OCI-LY1 (cell line): ENCODE measurements around the gene SENP5.

Experiments used
- H2AFZ ChIP-seq: fragments of 200-600 bp; sonication (generic), shearing (Covaris generic); 2 replicates; pipeline ENCODE4 v1.6.0; 2014; ENCODE audit warnings: antibody characterized with exemption, mild to moderate bottlenecking, low read length
- H3F3A ChIP-seq: fragments of 200-600 bp; sonication (generic), shearing (Covaris generic); 2 replicates; pipeline ENCODE4 v1.6.0; 2014; ENCODE audit warnings: mild to moderate bottlenecking, antibody characterized with exemption, low read length, moderate library complexity; ENCODE audit not compliant: insufficient read depth
- H3K27ac ChIP-seq: fragments of 200-600 bp; sonication (generic); 2 replicates; pipeline ENCODE4 v1.5.1; 2014; ENCODE audit warnings: low read length, mixed run types, mild to moderate bottlenecking, low read depth; ENCODE audit not compliant: poor library complexity, severe bottlenecking
- H3K27me3 ChIP-seq: fragments of 200-600 bp; sonication (generic); 2 replicates; pipeline ENCODE4 v1.6.0; 2014; ENCODE audit warnings: antibody characterized with exemption, mild to moderate bottlenecking, low read length, moderate library complexity; ENCODE audit not compliant: insufficient read depth
- H3K36me3 ChIP-seq: fragments of 200-600 bp; sonication (generic); 2 replicates; pipeline ENCODE4 v1.6.1; 2014; ENCODE audit warnings: mild to moderate bottlenecking, antibody characterized with exemption, low read length, moderate library complexity, mixed read lengths; ENCODE audit not compliant: insufficient read depth
- H3K4me1 ChIP-seq: fragments of 200-600 bp; sonication (generic); 2 replicates; pipeline ENCODE4 v1.5.1; 2014; ENCODE audit warnings: mild to moderate bottlenecking, low read length, moderate library complexity; ENCODE audit not compliant: insufficient read depth, severe bottlenecking
- H3K4me2 ChIP-seq: fragments of 200-600 bp; sonication (generic), shearing (Covaris generic); 2 replicates; pipeline ENCODE4 v1.6.1; 2014; ENCODE audit warnings: low read length
- H3K4me3 ChIP-seq: fragments of 200-600 bp; sonication (generic); 2 replicates; pipeline ENCODE4 v1.5.1; 2014; ENCODE audit warnings: low read length, low read depth, mild to moderate bottlenecking, mixed read lengths; ENCODE audit not compliant: poor library complexity, severe bottlenecking
- H3K79me2 ChIP-seq: fragments of 200-600 bp; shearing (Covaris generic); 2 replicates; pipeline ENCODE4 v1.6.1; 2016; ENCODE audit warnings: mixed run types, low read length, mixed read lengths; ENCODE audit not compliant: insufficient read depth
- H3K9ac ChIP-seq: fragments of 200-600 bp; sonication (generic), shearing (Covaris generic); 2 replicates; pipeline ENCODE4 v1.6.1; 2014; ENCODE audit warnings: mild to moderate bottlenecking, low read length, mixed read lengths
- H3K9me2 ChIP-seq: fragments of 200-600 bp; sonication (generic), shearing (Covaris generic); 2 replicates; pipeline ENCODE4 v1.6.1; 2014; ENCODE audit warnings: low read depth, mild to moderate bottlenecking, low read length, mixed read lengths
- H3K9me3 ChIP-seq: fragments of 200-600 bp; shearing (Covaris generic); 2 replicates; pipeline ENCODE4 v1.6.1; 2014; ENCODE audit warnings: low read length, mixed read lengths
- H4K20me1 ChIP-seq: fragments of 200-600 bp; sonication (generic), shearing (Covaris generic); 2 replicates; pipeline ENCODE4 v1.6.0; 2016; ENCODE audit warnings: mild to moderate bottlenecking, low read length; ENCODE audit not compliant: insufficient read depth
- EZH2 ChIP-seq: fragments of 200-600 bp; sonication (generic), shearing (Covaris generic); IDR thresholded peaks from 2 replicates; pipeline ENCODE4 v1.8.0; 2017; ENCODE audit warnings: borderline replicate concordance, mixed run types, mild to moderate bottlenecking, antibody characterized with exemption, low read length, moderate library complexity, mixed read lengths
- TF ChIP-seq, protein P1 (sequence below): fragments of 200-600 bp; sonication (generic), shearing (Covaris generic); IDR thresholded peaks from 2 replicates; pipeline ENCODE4 v1.5.1; 2017; ENCODE audit warnings: mild to moderate bottlenecking, antibody characterized with exemption, low read length, moderate library complexity, mixed read lengths

SENP5 gene

GRCh38 chr3:196983186-196983585 lies 115.5 kb downstream of the SENP5 start:
- H3K27ac ChIP-seq, result no peak overlapping the region
- no peaks in the 10 kb centered on the region for H3F3A ChIP-seq
- H4K20me1 ChIP-seq, result no peaks in the 10 kb centered on the region
- H3K4me3 ChIP-seq, result no peak overlapping the region
- no peak overlapping the region for H2AFZ ChIP-seq
- H3K36me3 ChIP-seq, result peaks cover 5% of the 10 kb centered on the region; the same call in 1 of the 2 replicates
- H3K9ac ChIP-seq, result no peak overlapping the region
- TF ChIP-seq EZH2, result no peak
- TF ChIP-seq, protein P1, sequence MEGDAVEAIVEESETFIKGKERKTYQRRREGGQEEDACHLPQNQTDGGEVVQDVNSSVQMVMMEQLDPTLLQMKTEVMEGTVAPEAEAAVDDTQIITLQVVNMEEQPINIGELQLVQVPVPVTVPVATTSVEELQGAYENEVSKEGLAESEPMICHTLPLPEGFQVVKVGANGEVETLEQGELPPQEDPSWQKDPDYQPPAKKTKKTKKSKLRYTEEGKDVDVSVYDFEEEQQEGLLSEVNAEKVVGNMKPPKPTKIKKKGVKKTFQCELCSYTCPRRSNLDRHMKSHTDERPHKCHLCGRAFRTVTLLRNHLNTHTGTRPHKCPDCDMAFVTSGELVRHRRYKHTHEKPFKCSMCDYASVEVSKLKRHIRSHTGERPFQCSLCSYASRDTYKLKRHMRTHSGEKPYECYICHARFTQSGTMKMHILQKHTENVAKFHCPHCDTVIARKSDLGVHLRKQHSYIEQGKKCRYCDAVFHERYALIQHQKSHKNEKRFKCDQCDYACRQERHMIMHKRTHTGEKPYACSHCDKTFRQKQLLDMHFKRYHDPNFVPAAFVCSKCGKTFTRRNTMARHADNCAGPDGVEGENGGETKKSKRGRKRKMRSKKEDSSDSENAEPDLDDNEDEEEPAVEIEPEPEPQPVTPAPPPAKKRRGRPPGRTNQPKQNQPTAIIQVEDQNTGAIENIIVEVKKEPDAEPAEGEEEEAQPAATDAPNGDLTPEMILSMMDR, result no peak
- H3K9me2 ChIP-seq, result no peaks in the 10 kb centered on the region
- H3K4me2 ChIP-seq, result no peak overlapping the region
- H3K79me2 ChIP-seq, result no peaks in the 10 kb centered on the region
- H3K4me1 ChIP-seq, result peaks cover 7% of the 10 kb centered on the region
- H3K27me3 ChIP-seq, result peaks cover 5% of the 10 kb centered on the region; the same call in 1 of the 2 replicates
- H3K9me3 ChIP-seq, result peaks cover 6% of the 10 kb centered on the region
